Measurements from ENCODE around the gene PPIG. TPM values are rescaled to one million over a fixed set of nuclear protein-coding genes. Genes with fewer than 3 reads are reported as not detected.

The PPIG gene
- total RNA-seq = 11.2 and 11.6 TPM in 2 replicates

DNA sequence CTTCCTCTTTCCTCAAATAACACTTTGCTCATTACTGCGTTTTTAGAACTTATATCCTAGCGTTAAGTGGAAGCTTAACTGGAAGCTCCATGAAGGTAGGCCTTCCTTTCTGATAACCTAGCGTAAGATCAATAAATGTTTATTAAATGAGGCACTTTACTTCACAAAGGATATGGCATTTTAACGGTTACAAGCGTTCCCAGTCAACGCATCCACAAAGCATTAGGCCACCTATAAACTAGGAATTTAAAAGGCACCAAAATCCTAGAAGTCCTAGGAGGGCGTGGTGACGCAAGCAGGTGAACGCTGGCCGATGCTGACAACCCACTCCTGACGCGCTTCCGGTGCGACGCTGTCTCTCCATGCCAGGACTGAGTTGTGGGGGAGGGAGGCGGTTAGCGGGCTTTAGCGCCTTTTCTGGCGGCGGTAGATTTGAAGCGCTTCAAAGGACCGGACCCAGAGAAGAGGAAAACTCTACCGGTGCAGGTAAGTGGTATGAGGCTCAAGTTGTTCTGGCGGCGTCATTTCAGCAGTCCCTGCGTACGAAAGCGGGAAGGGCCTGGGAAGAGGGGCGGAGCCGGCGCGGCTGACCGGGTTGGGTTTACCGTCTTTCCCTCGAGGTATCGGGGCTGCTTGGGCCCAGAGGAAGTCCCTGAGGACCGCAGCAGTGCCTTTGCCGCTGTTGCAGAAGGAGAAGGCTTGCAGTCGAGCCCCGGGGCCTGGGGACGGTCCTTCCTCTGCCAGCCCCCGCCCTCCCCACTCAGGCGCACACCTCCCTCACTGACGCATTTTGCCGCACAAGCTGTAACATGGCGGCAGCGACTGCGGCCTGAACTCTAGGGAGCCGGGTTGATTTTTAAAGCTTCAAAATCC, at the start of gene PPIG:
TSS of gene PPIG (plus strand) at position 347 of the 873 bp plus-strand sequence. CDS start 19,691 bp downstream, outside the sequence.

DNA sequence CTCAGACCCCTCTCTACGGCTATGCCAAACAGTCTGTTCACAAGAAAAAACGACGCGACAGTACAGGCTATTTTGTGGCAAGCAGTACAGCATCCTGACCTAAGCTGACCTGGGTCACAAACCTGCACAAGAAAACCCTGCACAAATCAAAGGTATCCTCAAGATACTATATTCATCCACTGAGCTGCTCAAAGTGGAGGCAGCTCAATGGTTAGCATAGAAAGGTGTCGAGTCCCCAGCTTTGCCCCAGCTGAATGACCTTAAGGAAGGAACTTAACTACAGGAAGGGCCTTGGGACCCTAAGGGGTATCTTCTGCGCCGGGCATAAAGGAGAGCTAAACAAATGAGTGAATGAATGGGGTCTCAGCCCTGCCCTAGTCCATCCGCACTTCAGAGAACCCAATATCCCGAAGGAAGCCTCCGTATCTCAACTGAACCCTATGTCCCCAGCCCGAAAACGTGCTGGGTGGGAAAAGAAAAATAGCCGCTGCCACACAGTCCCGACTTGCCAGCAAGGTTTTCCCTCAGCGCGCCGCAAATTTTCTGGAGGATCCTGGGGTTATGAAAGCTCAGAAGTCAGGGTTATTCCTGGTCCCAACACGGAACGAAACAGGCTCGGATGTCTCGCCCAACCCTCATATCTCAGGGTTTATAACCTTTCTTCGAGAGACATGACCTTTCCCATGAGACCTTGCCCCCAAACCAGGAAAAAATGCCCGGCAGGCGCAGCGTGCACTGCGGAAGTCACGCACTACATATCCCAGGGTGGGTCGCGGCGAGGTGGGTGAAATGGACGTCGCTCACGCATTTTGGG, 10.8 kb upstream of the PPIG start, which contains the start of gene FASTKD1:
TSS of gene FASTKD1 (minus strand) at position 706 of the 814 bp plus-strand sequence. CDS start 1,836 bp downstream, outside the sequence.

Other genes with a start within 250 kb of the PPIG start
- gene LRP2, start 221.8 kb upstream of the PPIG start, total RNA-seq = under 0.01 and 6.1 TPM in 2 replicates
- gene BBS5, start 104.9 kb upstream of the PPIG start, total RNA-seq = 3.6 and 4.4 TPM in 2 replicates
- gene KLHL41, start 74.6 kb upstream of the PPIG start, total RNA-seq = under 0.01 TPM in 2 replicates
- gene FASTKD1, start 10.5 kb upstream of the PPIG start, total RNA-seq = 7.2 and 8.3 TPM in 2 replicates
- gene CFAP210, start 110.1 kb downstream of the PPIG start, total RNA-seq = under 0.01 TPM in 1 of 2 replicates, not detected in the other
- gene PHOSPHO2, start 110.1 kb downstream of the PPIG start, total RNA-seq = 2.5 and 3.6 TPM in 2 replicates
- gene KLHL23, start 149.5 kb downstream of the PPIG start, total RNA-seq = 9.4 and 14.3 TPM in 2 replicates
- 28.9 and 39.9 TPM in 2 replicates for gene SSB, start 214.5 kb downstream of the PPIG start, total RNA-seq
- 34.2 and 42.3 TPM in 2 replicates for gene METTL5, start 240.6 kb downstream of the PPIG start, total RNA-seq
- 11.3 and 12.5 TPM in 2 replicates for gene UBR3, start 243.1 kb downstream of the PPIG start, total RNA-seq

Data from mesangial cell (primary cell).